OCI-LY1 (cell line): Measurements from ENCODE around the gene OTOG.

Experiments used
- EZH2 ChIP-seq: fragments of 200-600 bp; sonication (generic), shearing (Covaris generic); IDR thresholded peaks from 2 replicates; pipeline ENCODE4 v1.8.0; 2017; ENCODE audit warnings: borderline replicate concordance, mixed run types, mild to moderate bottlenecking, antibody characterized with exemption, low read length, moderate library complexity, mixed read lengths
- TF ChIP-seq, protein P1 (sequence below): fragments of 200-600 bp; sonication (generic), shearing (Covaris generic); IDR thresholded peaks from 2 replicates; pipeline ENCODE4 v1.5.1; 2017; ENCODE audit warnings: mild to moderate bottlenecking, antibody characterized with exemption, low read length, moderate library complexity, mixed read lengths

DNA sequence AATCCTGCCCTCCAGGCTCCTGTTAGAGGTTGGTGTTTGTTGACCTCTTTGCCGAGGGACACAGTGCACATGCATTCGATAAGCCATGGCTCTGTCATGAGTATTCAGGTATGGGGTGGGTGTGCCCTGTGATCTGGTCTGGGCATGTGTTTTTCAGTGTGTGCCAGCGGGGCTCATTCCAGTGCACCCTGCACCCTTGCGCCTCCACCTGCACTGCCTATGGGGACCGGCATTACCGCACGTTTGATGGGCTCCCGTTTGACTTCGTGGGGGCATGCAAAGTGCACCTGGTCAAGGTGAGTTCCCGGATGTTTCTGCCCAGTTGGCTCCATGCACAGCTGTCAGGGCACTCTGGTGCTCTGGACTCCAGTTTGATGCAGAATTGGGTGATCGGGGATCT lies 44.2 kb downstream of the OTOG start:
- TF ChIP-seq, protein P1, sequence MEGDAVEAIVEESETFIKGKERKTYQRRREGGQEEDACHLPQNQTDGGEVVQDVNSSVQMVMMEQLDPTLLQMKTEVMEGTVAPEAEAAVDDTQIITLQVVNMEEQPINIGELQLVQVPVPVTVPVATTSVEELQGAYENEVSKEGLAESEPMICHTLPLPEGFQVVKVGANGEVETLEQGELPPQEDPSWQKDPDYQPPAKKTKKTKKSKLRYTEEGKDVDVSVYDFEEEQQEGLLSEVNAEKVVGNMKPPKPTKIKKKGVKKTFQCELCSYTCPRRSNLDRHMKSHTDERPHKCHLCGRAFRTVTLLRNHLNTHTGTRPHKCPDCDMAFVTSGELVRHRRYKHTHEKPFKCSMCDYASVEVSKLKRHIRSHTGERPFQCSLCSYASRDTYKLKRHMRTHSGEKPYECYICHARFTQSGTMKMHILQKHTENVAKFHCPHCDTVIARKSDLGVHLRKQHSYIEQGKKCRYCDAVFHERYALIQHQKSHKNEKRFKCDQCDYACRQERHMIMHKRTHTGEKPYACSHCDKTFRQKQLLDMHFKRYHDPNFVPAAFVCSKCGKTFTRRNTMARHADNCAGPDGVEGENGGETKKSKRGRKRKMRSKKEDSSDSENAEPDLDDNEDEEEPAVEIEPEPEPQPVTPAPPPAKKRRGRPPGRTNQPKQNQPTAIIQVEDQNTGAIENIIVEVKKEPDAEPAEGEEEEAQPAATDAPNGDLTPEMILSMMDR = no peak
- no peak for TF ChIP-seq EZH2
